ENCODE data around the gene PARL.

DNA sequence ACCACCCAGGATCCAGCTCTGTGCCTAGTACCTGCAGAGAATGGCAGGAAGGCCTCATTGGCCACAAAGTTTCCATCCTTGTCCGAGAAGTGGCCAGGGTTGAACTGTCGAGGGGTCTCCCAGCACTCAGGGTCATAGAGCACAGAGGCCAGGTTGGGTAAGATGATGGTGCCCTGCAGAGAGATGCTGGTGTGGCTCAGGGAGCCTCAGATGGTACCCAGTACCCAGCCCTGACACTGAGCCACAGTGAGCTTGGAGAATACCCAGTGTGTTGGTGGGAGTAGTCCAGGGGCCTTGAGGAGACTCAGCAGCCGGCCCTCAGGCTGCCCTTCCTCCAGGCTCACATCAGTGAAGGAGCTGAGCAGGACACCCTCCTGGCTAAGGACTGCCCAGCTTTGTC lies 11.5 kb upstream of the PARL start:
- TF ChIP-seq, protein P1, sequence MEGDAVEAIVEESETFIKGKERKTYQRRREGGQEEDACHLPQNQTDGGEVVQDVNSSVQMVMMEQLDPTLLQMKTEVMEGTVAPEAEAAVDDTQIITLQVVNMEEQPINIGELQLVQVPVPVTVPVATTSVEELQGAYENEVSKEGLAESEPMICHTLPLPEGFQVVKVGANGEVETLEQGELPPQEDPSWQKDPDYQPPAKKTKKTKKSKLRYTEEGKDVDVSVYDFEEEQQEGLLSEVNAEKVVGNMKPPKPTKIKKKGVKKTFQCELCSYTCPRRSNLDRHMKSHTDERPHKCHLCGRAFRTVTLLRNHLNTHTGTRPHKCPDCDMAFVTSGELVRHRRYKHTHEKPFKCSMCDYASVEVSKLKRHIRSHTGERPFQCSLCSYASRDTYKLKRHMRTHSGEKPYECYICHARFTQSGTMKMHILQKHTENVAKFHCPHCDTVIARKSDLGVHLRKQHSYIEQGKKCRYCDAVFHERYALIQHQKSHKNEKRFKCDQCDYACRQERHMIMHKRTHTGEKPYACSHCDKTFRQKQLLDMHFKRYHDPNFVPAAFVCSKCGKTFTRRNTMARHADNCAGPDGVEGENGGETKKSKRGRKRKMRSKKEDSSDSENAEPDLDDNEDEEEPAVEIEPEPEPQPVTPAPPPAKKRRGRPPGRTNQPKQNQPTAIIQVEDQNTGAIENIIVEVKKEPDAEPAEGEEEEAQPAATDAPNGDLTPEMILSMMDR (conservative IDR thresholded peaks at IDR 0.05; ENCODE audit: low read depth, low read length), result no peak
- no peak for TF ChIP-seq EZH2 (IDR thresholded peaks at IDR 0.05; ENCODE audit: borderline replicate concordance, low read depth, low read length, poor library complexity, severe bottlenecking)
